GM23338 (cell line): ENCODE results near the gene CRACR2B. TPM values are rescaled to one million over a fixed set of nuclear protein-coding genes. Genes with fewer than 3 reads are reported as not detected.

ENCODE experiments used
- ATAC-seq: fragments of 200-7000 bp; cut with Tn5 transposase; 3 replicates; pipeline ENCODE4 v1.9.1; 2020
- DNase-seq: peaks from one replicate; pipeline ENCODE4 v3.0.0-alpha.2; 2015; ENCODE audit warnings: low spot score
- H2AFZ ChIP-seq: fragments of 200-600 bp; sonication (generic); 2 replicates; pipeline ENCODE4 v1.8.0; 2016; ENCODE audit warnings: antibody characterized with exemption, mild to moderate bottlenecking, moderate library complexity
- H3F3A ChIP-seq: fragments of 200-600 bp; sonication (generic); replicated peaks from 2 replicates; pipeline ENCODE4 v1.8.0; 2017; ENCODE audit warnings: antibody characterized with exemption, mixed run types, low read depth
- H3K27ac ChIP-seq: fragments of 200-600 bp; sonication (generic); 2 replicates; pipeline ENCODE4 v1.6.1; 2016; ENCODE audit warnings: low read depth
- H3K27me3 ChIP-seq: fragments of 200-600 bp; sonication (generic); 2 replicates; pipeline ENCODE4 v1.8.0; 2016; ENCODE audit warnings: mild to moderate bottlenecking, mixed run types, moderate library complexity; ENCODE audit not compliant: insufficient read depth
- H3K36me3 ChIP-seq: fragments of 200-600 bp; sonication (generic); 2 replicates; pipeline ENCODE4 v1.8.0; 2016; ENCODE audit warnings: mild to moderate bottlenecking; ENCODE audit not compliant: insufficient read depth
- H3K4me1 ChIP-seq: fragments of 200-600 bp; sonication (generic); 2 replicates; pipeline ENCODE4 v1.8.0; 2016; ENCODE audit warnings: mild to moderate bottlenecking, moderate library complexity; ENCODE audit not compliant: insufficient read depth
- H3K4me2 ChIP-seq: fragments of 200-600 bp; sonication (generic); 2 replicates; pipeline ENCODE4 v1.7.1; 2017; ENCODE audit warnings: mixed run types
- H3K4me3 ChIP-seq: fragments of 200-600 bp; sonication (generic); 2 replicates; pipeline ENCODE4 v1.6.1; 2016; ENCODE audit warnings: mixed run types
- H3K79me2 ChIP-seq: fragments of 200-600 bp; sonication (generic); replicated peaks from 2 replicates; pipeline ENCODE4 v1.8.0; 2017; ENCODE audit warnings: mild to moderate bottlenecking; ENCODE audit not compliant: insufficient read depth
- H3K9me2 ChIP-seq: fragments of 200-600 bp; sonication (generic); 2 replicates; pipeline ENCODE4 v1.8.0; 2017; ENCODE audit not compliant: insufficient read depth
- H4K20me1 ChIP-seq: fragments of 200-600 bp; sonication (generic); replicated peaks from 2 replicates; pipeline ENCODE4 v1.8.0; 2017; ENCODE audit warnings: mild to moderate bottlenecking; ENCODE audit not compliant: insufficient read depth
- H3K27ac Mint-ChIP-seq: 2 replicates; pipeline ENCODE4 v1.8.0; 2020; ENCODE audit warnings: inconsistent platforms, mild to moderate bottlenecking, moderate library complexity, mixed read lengths
- H3K27me3 Mint-ChIP-seq: 3 replicates; pipeline ENCODE4 v1.8.0; 2022; ENCODE audit warnings: low read depth, mild to moderate bottlenecking, moderate library complexity, mixed read lengths, inconsistent platforms; ENCODE audit not compliant: insufficient read depth, poor library complexity
- H3K36me3 Mint-ChIP-seq: 3 replicates; pipeline ENCODE4 v1.8.0; 2021; ENCODE audit warnings: low read depth, mild to moderate bottlenecking, inconsistent platforms, moderate library complexity, mixed read lengths
- H3K4me1 Mint-ChIP-seq: 3 replicates; pipeline ENCODE4 v1.8.0; 2020; ENCODE audit warnings: mild to moderate bottlenecking, inconsistent platforms, mixed read lengths
- H3K4me3 Mint-ChIP-seq: 3 replicates; pipeline ENCODE4 v1.8.0; 2021; ENCODE audit warnings: moderate library complexity, mild to moderate bottlenecking, inconsistent platforms, mixed read lengths
- H3K9me3 Mint-ChIP-seq: 3 replicates; pipeline ENCODE4 v1.8.0; 2020; ENCODE audit warnings: moderate library complexity, mild to moderate bottlenecking, inconsistent platforms, mixed read lengths
- polyA plus RNA-seq: library from polyadenylated mRNA; unstranded; fragments of >200 nt; fragmentation: Nextera tagmentation; extraction: Ambion mirVana; gene quantifications from 2 replicates; pipeline ENCODE4 v1.2.1, GENCODE V29; 2016
- total RNA-seq: library from RNA; depleted of rRNA; stranded (reverse); fragments of >200 nt; shearing (Covaris generic); gene quantifications from 2 replicates; pipeline ENCODE4 v1.2.3, GENCODE V29; 2014
- TF ChIP-seq, protein P1 (sequence below): fragments of 250-450 bp; sonication (Bioruptor Pico); IDR thresholded peaks from 2 replicates; pipeline ENCODE4 v1.5.0; 2020; ENCODE audit warnings: mild to moderate bottlenecking, moderate library complexity
- TF ChIP-seq, protein P2 (sequence below): IDR thresholded peaks from one replicate; pipeline ENCODE4 v1.6.1; 2018; ENCODE audit warnings: antibody characterized with exemption; ENCODE audit not compliant: unreplicated experiment
- TF ChIP-seq, protein P3 (sequence below), 2 experiments: fragments of 200-600 bp in 1 of 2; sonication (generic) in 1 of 2; conservative IDR thresholded peaks; 2 replicates each; pipeline versions ENCODE4 v1.5.1 to v1.6.1; 2016 to 2017; ENCODE audit warnings: antibody characterized with exemption in 2 of 2, low read depth in 2 of 2, mild to moderate bottlenecking in 2 of 2, moderate library complexity in 1 of 2

The CRACR2B gene
- total and polyA plus RNA-seq, 2 experiments from 2014 or later, result 55.9 to 64.1 TPM

GRCh38 chr11:869399-870126 is 41.8 kb downstream of the CRACR2B start (continued):
- TF ChIP-seq, protein P1, sequence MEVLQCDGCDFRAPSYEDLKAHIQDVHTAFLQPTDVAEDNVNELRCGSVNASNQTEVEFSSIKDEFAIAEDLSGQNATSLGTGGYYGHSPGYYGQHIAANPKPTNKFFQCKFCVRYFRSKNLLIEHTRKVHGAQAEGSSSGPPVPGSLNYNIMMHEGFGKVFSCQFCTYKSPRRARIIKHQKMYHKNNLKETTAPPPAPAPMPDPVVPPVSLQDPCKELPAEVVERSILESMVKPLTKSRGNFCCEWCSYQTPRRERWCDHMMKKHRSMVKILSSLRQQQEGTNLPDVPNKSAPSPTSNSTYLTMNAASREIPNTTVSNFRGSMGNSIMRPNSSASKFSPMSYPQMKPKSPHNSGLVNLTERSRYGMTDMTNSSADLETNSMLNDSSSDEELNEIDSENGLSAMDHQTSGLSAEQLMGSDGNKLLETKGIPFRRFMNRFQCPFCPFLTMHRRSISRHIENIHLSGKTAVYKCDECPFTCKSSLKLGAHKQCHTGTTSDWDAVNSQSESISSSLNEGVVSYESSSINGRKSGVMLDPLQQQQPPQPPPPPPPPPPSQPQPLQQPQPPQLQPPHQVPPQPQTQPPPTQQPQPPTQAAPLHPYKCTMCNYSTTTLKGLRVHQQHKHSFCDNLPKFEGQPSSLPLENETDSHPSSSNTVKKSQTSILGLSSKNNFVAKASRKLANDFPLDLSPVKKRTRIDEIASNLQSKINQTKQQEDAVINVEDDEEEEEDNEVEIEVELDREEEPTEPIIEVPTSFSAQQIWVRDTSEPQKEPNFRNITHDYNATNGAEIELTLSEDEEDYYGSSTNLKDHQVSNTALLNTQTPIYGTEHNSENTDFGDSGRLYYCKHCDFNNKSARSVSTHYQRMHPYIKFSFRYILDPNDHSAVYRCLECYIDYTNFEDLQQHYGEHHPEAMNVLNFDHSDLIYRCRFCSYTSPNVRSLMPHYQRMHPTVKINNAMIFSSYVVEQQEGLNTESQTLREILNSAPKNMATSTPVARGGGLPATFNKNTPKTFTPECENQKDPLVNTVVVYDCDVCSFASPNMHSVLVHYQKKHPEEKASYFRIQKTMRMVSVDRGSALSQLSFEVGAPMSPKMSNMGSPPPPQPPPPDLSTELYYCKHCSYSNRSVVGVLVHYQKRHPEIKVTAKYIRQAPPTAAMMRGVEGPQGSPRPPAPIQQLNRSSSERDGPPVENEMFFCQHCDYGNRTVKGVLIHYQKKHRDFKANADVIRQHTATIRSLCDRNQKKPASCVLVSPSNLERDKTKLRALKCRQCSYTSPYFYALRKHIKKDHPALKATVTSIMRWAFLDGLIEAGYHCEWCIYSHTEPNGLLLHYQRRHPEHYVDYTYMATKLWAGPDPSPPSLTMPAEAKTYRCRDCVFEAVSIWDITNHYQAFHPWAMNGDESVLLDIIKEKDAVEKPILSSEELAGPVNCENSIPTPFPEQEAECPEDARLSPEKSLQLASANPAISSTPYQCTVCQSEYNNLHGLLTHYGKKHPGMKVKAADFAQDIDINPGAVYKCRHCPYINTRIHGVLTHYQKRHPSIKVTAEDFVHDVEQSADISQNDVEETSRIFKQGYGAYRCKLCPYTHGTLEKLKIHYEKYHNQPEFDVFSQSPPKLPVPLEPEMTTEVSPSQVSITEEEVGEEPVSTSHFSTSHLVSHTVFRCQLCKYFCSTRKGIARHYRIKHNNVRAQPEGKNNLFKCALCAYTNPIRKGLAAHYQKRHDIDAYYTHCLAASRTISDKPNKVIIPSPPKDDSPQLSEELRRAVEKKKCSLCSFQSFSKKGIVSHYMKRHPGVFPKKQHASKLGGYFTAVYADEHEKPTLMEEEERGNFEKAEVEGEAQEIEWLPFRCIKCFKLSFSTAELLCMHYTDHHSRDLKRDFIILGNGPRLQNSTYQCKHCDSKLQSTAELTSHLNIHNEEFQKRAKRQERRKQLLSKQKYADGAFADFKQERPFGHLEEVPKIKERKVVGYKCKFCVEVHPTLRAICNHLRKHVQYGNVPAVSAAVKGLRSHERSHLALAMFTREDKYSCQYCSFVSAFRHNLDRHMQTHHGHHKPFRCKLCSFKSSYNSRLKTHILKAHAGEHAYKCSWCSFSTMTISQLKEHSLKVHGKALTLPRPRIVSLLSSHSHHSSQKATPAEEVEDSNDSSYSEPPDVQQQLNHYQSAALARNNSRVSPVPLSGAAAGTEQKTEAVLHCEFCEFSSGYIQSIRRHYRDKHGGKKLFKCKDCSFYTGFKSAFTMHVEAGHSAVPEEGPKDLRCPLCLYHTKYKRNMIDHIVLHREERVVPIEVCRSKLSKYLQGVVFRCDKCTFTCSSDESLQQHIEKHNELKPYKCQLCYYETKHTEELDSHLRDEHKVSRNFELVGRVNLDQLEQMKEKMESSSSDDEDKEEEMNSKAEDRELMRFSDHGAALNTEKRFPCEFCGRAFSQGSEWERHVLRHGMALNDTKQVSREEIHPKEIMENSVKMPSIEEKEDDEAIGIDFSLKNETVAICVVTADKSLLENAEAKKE, result no peak

- H3K4me1 Mint-ChIP-seq, result peaks cover 4% of the 10 kb centered on the region; the same call in 2 of the 3 replicates
- peak; percentile 57 for ATAC-seq
- H3K27ac ChIP-seq, result no peak overlapping the region
These were observed 42.4 kb downstream of the CRACR2B start for GRCh38 chr11:870127-870413.

More at GRCh38 chr11:870127-870413, 42.4 kb downstream of the CRACR2B start:
- peak; percentile 60 for DNase-seq
- Mint-ChIP-seq H3K27ac (no peak overlapping the region), H3K9me3 (no peaks in the 10 kb centered on the region), H3K4me3 (no peak overlapping the region), H3K36me3 (peaks cover 8% of the 10 kb centered on the region), H3K27me3 (peaks cover 34% of the 10 kb centered on the region)
- Histone ChIP-seq H4K20me1 (peaks cover 10% of the 10 kb centered on the region), H3K4me2 (no peak overlapping the region), H3K36me3 (no peaks in the 10 kb centered on the region), H3K27me3 (no peaks in the 10 kb centered on the region), H3K4me3 (no peak overlapping the region), H3K4me1 (no peaks in the 10 kb centered on the region; the same call in 1 of the 2 replicates), H2AFZ (no peak overlapping the region), H3K9me2 (no peaks in the 10 kb centered on the region), H3K79me2 (no peaks in the 10 kb centered on the region), H3F3A (peaks cover 16% of the 10 kb centered on the region; the same call in 1 of the 2 replicates)
- TF ChIP-seq, protein P2, sequence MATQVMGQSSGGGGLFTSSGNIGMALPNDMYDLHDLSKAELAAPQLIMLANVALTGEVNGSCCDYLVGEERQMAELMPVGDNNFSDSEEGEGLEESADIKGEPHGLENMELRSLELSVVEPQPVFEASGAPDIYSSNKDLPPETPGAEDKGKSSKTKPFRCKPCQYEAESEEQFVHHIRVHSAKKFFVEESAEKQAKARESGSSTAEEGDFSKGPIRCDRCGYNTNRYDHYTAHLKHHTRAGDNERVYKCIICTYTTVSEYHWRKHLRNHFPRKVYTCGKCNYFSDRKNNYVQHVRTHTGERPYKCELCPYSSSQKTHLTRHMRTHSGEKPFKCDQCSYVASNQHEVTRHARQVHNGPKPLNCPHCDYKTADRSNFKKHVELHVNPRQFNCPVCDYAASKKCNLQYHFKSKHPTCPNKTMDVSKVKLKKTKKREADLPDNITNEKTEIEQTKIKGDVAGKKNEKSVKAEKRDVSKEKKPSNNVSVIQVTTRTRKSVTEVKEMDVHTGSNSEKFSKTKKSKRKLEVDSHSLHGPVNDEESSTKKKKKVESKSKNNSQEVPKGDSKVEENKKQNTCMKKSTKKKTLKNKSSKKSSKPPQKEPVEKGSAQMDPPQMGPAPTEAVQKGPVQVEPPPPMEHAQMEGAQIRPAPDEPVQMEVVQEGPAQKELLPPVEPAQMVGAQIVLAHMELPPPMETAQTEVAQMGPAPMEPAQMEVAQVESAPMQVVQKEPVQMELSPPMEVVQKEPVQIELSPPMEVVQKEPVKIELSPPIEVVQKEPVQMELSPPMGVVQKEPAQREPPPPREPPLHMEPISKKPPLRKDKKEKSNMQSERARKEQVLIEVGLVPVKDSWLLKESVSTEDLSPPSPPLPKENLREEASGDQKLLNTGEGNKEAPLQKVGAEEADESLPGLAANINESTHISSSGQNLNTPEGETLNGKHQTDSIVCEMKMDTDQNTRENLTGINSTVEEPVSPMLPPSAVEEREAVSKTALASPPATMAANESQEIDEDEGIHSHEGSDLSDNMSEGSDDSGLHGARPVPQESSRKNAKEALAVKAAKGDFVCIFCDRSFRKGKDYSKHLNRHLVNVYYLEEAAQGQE, result no peak
- TF ChIP-seq, protein P3, sequence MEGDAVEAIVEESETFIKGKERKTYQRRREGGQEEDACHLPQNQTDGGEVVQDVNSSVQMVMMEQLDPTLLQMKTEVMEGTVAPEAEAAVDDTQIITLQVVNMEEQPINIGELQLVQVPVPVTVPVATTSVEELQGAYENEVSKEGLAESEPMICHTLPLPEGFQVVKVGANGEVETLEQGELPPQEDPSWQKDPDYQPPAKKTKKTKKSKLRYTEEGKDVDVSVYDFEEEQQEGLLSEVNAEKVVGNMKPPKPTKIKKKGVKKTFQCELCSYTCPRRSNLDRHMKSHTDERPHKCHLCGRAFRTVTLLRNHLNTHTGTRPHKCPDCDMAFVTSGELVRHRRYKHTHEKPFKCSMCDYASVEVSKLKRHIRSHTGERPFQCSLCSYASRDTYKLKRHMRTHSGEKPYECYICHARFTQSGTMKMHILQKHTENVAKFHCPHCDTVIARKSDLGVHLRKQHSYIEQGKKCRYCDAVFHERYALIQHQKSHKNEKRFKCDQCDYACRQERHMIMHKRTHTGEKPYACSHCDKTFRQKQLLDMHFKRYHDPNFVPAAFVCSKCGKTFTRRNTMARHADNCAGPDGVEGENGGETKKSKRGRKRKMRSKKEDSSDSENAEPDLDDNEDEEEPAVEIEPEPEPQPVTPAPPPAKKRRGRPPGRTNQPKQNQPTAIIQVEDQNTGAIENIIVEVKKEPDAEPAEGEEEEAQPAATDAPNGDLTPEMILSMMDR (conservative IDR thresholded peaks at IDR 0.05; ENCODE audit: low read depth in 2 of 2), result peak in 1 of 2 experiments; percentile 42; a peak in 3 of 4 replicates
